ENCODE data around the gene IP6K2. TPM values are rescaled to one million over a fixed set of nuclear protein-coding genes. Genes with fewer than 3 reads are reported as not detected.

Gene IP6K2
- total and polyA plus RNA-seq, 7 donors = 39.0 to 142 (median 77.9) TPM

DNA sequence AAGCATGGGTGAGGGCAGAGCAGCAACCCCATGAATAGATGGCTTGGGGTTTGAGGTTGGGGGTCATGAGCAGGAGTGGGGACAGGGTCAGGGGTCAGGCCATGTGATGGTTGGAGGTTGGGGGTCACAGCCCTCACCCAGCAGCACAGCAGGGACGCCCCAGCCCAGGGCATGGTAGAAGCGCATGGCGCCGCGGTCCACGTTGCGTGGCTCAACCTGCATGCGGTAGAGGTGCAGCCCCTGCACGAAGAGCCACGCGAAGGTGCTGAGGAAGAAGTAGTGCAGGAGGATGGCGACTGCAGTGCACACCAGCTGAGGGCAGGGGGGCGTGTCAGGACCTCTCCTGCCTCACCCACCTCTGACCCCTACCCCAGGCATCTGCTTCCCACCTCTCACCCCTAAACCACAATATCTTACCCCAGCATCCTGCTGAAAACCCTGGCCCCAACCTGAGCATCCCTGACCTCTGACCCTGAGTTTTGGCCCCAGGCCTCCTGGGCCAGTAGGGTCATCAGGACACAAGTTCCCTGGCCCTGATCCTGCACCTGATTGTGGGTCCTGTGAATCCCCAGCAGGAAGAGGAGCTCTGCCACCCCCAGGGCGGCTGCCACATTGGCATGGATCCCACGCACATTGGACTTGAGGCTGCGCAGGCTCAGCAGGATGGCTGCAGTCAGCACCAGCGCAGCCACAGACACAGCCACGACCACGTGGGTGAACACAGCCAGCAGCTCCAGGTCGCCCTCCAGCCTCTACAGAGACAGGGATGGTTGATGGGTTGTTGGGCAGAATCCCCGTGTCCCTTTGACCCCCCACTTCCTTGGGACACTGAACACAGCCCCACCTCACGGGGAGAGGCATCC, 71.9 kb downstream of the IP6K2 start:
- H3K4me1 ChIP-seq = no peaks in the 10 kb centered on the region
- no peaks in the 10 kb centered on the region for H3K36me3 ChIP-seq
- WGBS, 2 donors = 93 to 94% methylated on average over 22 of the region's 22 CpGs
- intact Hi-C loops (cut with DNase I) = no loop called here
- no peaks in the 10 kb centered on the region for H3K9me3 ChIP-seq
- no peak for DNase-seq
- no peak overlapping the region for H3K27ac ChIP-seq
- H3K27me3 ChIP-seq = no peaks in the 10 kb centered on the region
- H3K4me3 ChIP-seq = no peak overlapping the region
- TF ChIP-seq POLR2A (IDR thresholded peaks at IDR 0.05) = no peak
- no peak for TF ChIP-seq CTCF (IDR thresholded peaks at IDR 0.05)
- no peak for TF ChIP-seq EP300 (IDR thresholded peaks at IDR 0.05)
- no peak for TF ChIP-seq POLR2AphosphoS5 (IDR thresholded peaks at IDR 0.05)

- H3K9me3 ChIP-seq = no peaks in the 10 kb centered on the region
- no peak overlapping the region for H3K4me3 ChIP-seq
- H3K36me3 ChIP-seq = no peaks in the 10 kb centered on the region
- no peaks in the 10 kb centered on the region for H3K4me1 ChIP-seq
- no peak overlapping the region for H3K27ac ChIP-seq
- intact Hi-C loops (cut with DNase I) = no loop called here
- TF ChIP-seq CTCF (IDR thresholded peaks at IDR 0.05) = no peak
- TF ChIP-seq POLR2A (IDR thresholded peaks at IDR 0.05) = no peak
- no peak for TF ChIP-seq POLR2AphosphoS5 (IDR thresholded peaks at IDR 0.05)
- TF ChIP-seq EP300 (IDR thresholded peaks at IDR 0.05) = no peak
- WGBS, 2 donors = 92% methylated on average over 12 of the region's 12 CpGs
- H3K27me3 ChIP-seq = no peaks in the 10 kb centered on the region
- no peak for DNase-seq
These were observed 74.4 kb downstream of the IP6K2 start for GRCh38 chr3:48642605-48643004.

DNA sequence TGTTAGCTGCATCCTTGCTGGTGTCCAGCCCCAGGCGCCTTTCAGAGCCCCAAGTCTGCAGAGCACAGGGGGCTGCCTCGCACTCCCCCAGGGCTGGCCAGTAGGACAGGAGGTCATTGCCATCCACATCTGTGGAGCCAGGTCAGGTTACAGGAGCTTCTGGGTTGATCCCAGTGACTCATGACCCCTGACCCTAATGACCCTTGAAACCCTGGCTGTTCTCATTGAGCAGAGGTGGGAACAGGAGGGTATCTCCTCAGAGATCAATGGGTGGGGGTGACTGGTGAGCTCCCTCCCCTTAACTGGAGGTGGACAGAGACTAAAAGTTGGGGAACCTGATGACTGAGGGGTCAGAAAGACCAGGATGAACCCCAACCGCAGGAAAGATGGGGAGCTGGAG, 75.6 kb downstream of the IP6K2 start:
- no peak for DNase-seq
- Histone ChIP-seq H3K36me3 (no peaks in the 10 kb centered on the region), H3K27me3 (no peaks in the 10 kb centered on the region), H3K4me3 (no peak overlapping the region), H3K4me1 (peaks cover 0 to 2% (median 2%) of the 10 kb centered on the region in 4 donors), H3K27ac (no peak overlapping the region), H3K9me3 (no peaks in the 10 kb centered on the region)
- intact Hi-C loops (cut with DNase I) = no loop called here
- 92 to 95% methylated on average over 3 of the region's 3 CpGs for WGBS, 2 donors
- TF ChIP-seq EP300 (IDR thresholded peaks at IDR 0.05) (no peak), CTCF (IDR thresholded peaks at IDR 0.05) (no peak), POLR2AphosphoS5 (IDR thresholded peaks at IDR 0.05) (no peak), POLR2A (IDR thresholded peaks at IDR 0.05) (no peak)

DNA sequence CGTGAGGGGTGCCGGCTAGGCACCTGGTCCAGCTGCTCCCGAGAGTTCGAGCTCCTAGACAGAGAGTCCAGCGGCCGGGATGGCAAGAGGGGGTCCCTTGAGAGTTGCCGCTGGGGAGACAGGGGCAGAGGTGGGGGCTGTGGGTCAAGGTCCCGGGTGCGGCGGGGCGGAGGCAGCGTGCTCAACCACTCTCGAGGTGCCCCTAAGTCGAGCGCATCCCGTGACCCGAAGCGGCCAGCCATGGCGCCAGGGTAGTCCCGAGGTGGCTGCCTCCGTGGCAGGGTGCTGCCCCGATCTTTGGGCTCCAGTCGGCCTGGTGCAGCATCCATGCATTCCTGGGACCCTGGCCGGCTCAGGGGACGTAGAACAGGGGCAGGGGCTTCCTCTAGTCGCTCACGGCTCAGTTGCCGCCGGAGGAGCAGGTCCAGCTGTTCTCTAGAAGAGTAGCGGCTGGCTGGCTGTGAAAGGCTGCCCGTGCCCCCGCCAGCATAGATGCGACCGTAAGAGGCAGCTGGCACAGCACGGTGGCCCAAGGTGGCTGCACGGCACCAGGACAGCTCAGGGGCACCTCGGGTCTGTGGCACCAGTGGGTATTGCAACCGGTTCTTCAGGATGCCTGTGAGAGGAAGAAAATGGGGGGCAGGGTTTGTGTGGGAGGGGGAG, 76.9 kb downstream of the IP6K2 start:
- H3K36me3 ChIP-seq = no peaks in the 10 kb centered on the region
- no peak for TF ChIP-seq POLR2A (IDR thresholded peaks at IDR 0.05)
- no peak for TF ChIP-seq POLR2AphosphoS5 (IDR thresholded peaks at IDR 0.05)
- no peak for TF ChIP-seq EP300 (IDR thresholded peaks at IDR 0.05)
- no peak for TF ChIP-seq CTCF (IDR thresholded peaks at IDR 0.05)
- WGBS, 2 donors = 89 to 90% methylated on average over 38 of the region's 38 CpGs

More for the DNA sequence above, 76.9 kb downstream of the IP6K2 start:
- Histone ChIP-seq H3K9me3 (no peaks in the 10 kb centered on the region), H3K4me3 (no peak overlapping the region), H3K4me1 (peaks cover 0 to 12% (median 10%) of the 10 kb centered on the region in 4 donors), H3K27me3 (no peaks in the 10 kb centered on the region), H3K27ac (no peak overlapping the region)
- intact Hi-C loops (cut with DNase I) = loop anchor here (2.0 kb wide), 1 partner anchor 13 kb away; no protein-coding TSS in a partner anchor
- no peak for DNase-seq

Small RNA genes within 50 kb of the gene (small RNA-seq; reads per million reads assigned to genes)
- gene AC141002.1 = 0 reads per million in 3 donors

Other genes starting within 250 kb of the IP6K2 start
- 10 to 100 TPM; 62.0 to 88.9 (median 74.7) TPM for gene SHISA5, start 213.0 kb downstream of the IP6K2 start, total RNA-seq
- 100 to 1,000 TPM in 1 of 3 donors, 10 to 100 TPM in 2; 57.7 to 142 (median 60.1) TPM for gene SHISA5, start 213.0 kb downstream of the IP6K2 start, polyA plus RNA-seq
- gene PFKFB4, start 160.4 kb downstream of the IP6K2 start, total RNA-seq = 1 to 10 TPM; 1.5 to 6.7 (median 2.7) TPM
- 1 to 10 TPM; 4.2 to 8.0 (median 4.8) TPM for gene PFKFB4, start 160.4 kb downstream of the IP6K2 start, polyA plus RNA-seq
- not detected for gene UCN2, start 153.4 kb downstream of the IP6K2 start, total RNA-seq
- under 1 TPM in 1 of 3 donors, not detected in 2; 0.10 TPM for gene UCN2, start 153.4 kb downstream of the IP6K2 start, polyA plus RNA-seq
- gene COL7A1, start 121.9 kb downstream of the IP6K2 start, total RNA-seq = 1 to 10 TPM; 1.5 to 9.4 (median 2.6) TPM
- 10 to 100 TPM in 1 of 3 donors, 1 to 10 TPM in 2; 1.4 to 15.4 (median 3.0) TPM for gene COL7A1, start 121.9 kb downstream of the IP6K2 start, polyA plus RNA-seq
- 100 to 1,000 TPM; 199 to 241 (median 223) TPM for gene UQCRC1, start 107.6 kb downstream of the IP6K2 start, total RNA-seq
- 100 to 1,000 TPM; 451 to 828 (median 586) TPM for gene UQCRC1, start 107.6 kb downstream of the IP6K2 start, polyA plus RNA-seq
- not detected for gene TMEM89, start 95.5 kb downstream of the IP6K2 start, total RNA-seq
- 1 to 10 TPM in 1 of 3 donors, not detected in 2; 1.2 TPM for gene TMEM89, start 95.5 kb downstream of the IP6K2 start, polyA plus RNA-seq
- 10 to 100 TPM in 3 of 4 donors, 1 to 10 TPM in 1; 6.4 to 33.0 (median 17.0) TPM for gene SLC26A6, start 81.8 kb downstream of the IP6K2 start, total RNA-seq
- 10 to 100 TPM in 1 of 3 donors, 1 to 10 TPM in 2; 9.0 to 70.8 (median 9.7) TPM for gene SLC26A6, start 81.8 kb downstream of the IP6K2 start, polyA plus RNA-seq
- 1 to 10 TPM in 2 of 4 donors, under 1 TPM in 2; 0.33 to 1.4 (median 0.72) TPM for gene CELSR3, start 54.3 kb downstream of the IP6K2 start, total RNA-seq
- gene CELSR3, start 54.3 kb downstream of the IP6K2 start, polyA plus RNA-seq = 1 to 10 TPM in 1 of 3 donors, under 1 TPM in 2; under 0.01 to 2.5 (median under 0.01) TPM
- gene NCKIPSD, start 31.3 kb downstream of the IP6K2 start, total RNA-seq = 10 to 100 TPM in 3 of 4 donors, 1 to 10 TPM in 1; 7.7 to 29.3 (median 22.8) TPM
- 10 to 100 TPM; 10.2 to 17.7 (median 14.3) TPM for gene NCKIPSD, start 31.3 kb downstream of the IP6K2 start, polyA plus RNA-seq
- 10 to 100 TPM; 23.9 to 64.5 (median 26.7) TPM for gene PRKAR2A, start 130.7 kb upstream of the IP6K2 start, total RNA-seq
- 10 to 100 TPM in 2 of 3 donors, 1 to 10 TPM in 1; 9.6 to 19.1 (median 15.3) TPM for gene PRKAR2A, start 130.7 kb upstream of the IP6K2 start, polyA plus RNA-seq
- 10 to 100 TPM; 18.2 to 29.1 (median 20.8) TPM for gene SLC25A20, start 181.7 kb upstream of the IP6K2 start, total RNA-seq
- 10 to 100 TPM; 30.6 to 65.2 (median 39.7) TPM for gene SLC25A20, start 181.7 kb upstream of the IP6K2 start, polyA plus RNA-seq
- 100 to 1,000 TPM in 3 of 4 donors, 10 to 100 TPM in 1; 94.9 to 165 (median 116) TPM for gene ARIH2, start 201.6 kb upstream of the IP6K2 start, total RNA-seq
- 10 to 100 TPM; 33.0 to 53.7 (median 45.1) TPM for gene ARIH2, start 201.6 kb upstream of the IP6K2 start, polyA plus RNA-seq

Measured in sigmoid colon (tissue), 7 donors.